ENCODE data around the gene NEK9.

Gene NEK9

GRCh38 chr14:75101491-75101890, 25.4 kb downstream of the NEK9 start:
- no peak for DNase-seq (ENCODE audit: extremely low read depth, insufficient read length)
- TF ChIP-seq, protein P1, sequence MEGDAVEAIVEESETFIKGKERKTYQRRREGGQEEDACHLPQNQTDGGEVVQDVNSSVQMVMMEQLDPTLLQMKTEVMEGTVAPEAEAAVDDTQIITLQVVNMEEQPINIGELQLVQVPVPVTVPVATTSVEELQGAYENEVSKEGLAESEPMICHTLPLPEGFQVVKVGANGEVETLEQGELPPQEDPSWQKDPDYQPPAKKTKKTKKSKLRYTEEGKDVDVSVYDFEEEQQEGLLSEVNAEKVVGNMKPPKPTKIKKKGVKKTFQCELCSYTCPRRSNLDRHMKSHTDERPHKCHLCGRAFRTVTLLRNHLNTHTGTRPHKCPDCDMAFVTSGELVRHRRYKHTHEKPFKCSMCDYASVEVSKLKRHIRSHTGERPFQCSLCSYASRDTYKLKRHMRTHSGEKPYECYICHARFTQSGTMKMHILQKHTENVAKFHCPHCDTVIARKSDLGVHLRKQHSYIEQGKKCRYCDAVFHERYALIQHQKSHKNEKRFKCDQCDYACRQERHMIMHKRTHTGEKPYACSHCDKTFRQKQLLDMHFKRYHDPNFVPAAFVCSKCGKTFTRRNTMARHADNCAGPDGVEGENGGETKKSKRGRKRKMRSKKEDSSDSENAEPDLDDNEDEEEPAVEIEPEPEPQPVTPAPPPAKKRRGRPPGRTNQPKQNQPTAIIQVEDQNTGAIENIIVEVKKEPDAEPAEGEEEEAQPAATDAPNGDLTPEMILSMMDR (IDR thresholded peaks at IDR 0.05; ENCODE audit: insufficient read depth, low read length, poor library complexity, severe bottlenecking): no peak
- Histone ChIP-seq H3K4me3 (replicated peaks; ENCODE audit: low read depth, low read length) (no peak overlapping the region), H3K27me3 (replicated peaks; ENCODE audit: control insufficient read depth, insufficient read depth, low read length) (no peaks in the 10 kb centered on the region), H3K36me3 (ENCODE audit: control insufficient read depth, insufficient read depth, low read length) (peaks cover 23% of the 10 kb centered on the region)

DNA sequence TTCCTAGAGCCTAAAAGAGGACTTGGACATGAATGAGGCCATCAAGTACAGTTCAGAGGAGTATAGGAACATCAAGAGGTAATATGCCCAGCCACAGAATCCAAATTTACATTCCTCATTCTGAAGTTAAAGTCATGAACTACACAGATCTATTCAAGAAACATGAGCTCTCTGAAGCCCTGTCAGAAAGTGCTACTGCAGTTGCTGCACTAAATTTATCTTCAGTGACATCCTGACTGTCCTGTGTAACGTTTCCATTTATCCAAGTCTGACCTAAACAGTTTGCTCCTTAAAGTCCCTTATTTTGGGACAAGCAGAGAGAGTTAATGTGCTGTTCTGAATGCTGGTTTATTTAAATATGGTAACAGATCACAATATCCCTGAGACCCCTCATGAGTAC, 28.2 kb downstream of the NEK9 start:
- Histone ChIP-seq H3K36me3 (ENCODE audit: control insufficient read depth, insufficient read depth, low read length) (peaks cover 23% of the 10 kb centered on the region), H3K4me3 (replicated peaks; ENCODE audit: low read depth, low read length) (no peak overlapping the region), H3K27me3 (replicated peaks; ENCODE audit: control insufficient read depth, insufficient read depth, low read length) (no peaks in the 10 kb centered on the region)
- TF ChIP-seq, protein P1 (IDR thresholded peaks at IDR 0.05; ENCODE audit: insufficient read depth, low read length, poor library complexity, severe bottlenecking): no peak
- DNase-seq (ENCODE audit: extremely low read depth, insufficient read length): no peak

DNA sequence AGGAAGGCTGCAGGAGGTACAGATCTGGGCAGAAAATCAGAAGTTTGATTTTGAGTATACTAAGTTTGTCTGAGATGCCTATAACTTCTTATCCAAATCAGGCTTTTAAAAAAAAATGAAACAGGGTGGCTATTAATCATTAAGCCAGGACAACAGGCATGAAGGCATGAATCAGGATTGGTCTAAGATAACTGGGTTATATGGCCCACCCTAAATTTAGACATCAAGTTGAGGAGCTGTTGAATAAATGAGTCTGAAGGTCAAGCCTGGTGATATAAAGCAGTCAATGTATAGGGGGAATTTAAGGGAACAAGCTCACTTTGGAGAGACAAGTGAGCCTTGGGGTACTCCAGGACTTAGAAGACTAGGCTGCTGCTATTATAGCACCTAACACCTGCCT, 28.6 kb downstream of the NEK9 start:
- DNase-seq (ENCODE audit: extremely low read depth, insufficient read length): no peak
- H3K4me3 ChIP-seq (replicated peaks; ENCODE audit: low read depth, low read length): no peak overlapping the region
- TF ChIP-seq, protein P1 (IDR thresholded peaks at IDR 0.05; ENCODE audit: insufficient read depth, low read length, poor library complexity, severe bottlenecking): no peak
- peaks cover 21% of the 10 kb centered on the region for H3K36me3 ChIP-seq (ENCODE audit: control insufficient read depth, insufficient read depth, low read length)
- H3K27me3 ChIP-seq (replicated peaks; ENCODE audit: control insufficient read depth, insufficient read depth, low read length): no peaks in the 10 kb centered on the region

- no peak for DNase-seq (ENCODE audit: extremely low read depth, insufficient read length)
- TF ChIP-seq, protein P1 (IDR thresholded peaks at IDR 0.05; ENCODE audit: insufficient read depth, low read length, poor library complexity, severe bottlenecking): no peak
- Histone ChIP-seq H3K27me3 (replicated peaks; ENCODE audit: control insufficient read depth, insufficient read depth, low read length) (no peaks in the 10 kb centered on the region), H3K36me3 (ENCODE audit: control insufficient read depth, insufficient read depth, low read length) (peaks cover 21% of the 10 kb centered on the region), H3K4me3 (replicated peaks; ENCODE audit: low read depth, low read length) (no peak overlapping the region)
Measured at GRCh38 chr14:75096959-75097358, 29.9 kb downstream of the NEK9 start.

GRCh38 chr14:75095690-75096089, 31.2 kb downstream of the NEK9 start:
- TF ChIP-seq, protein P1 (IDR thresholded peaks at IDR 0.05; ENCODE audit: insufficient read depth, low read length, poor library complexity, severe bottlenecking): no peak
- Histone ChIP-seq H3K4me3 (replicated peaks; ENCODE audit: low read depth, low read length) (no peak overlapping the region), H3K27me3 (replicated peaks; ENCODE audit: control insufficient read depth, insufficient read depth, low read length) (no peaks in the 10 kb centered on the region), H3K36me3 (ENCODE audit: control insufficient read depth, insufficient read depth, low read length) (peaks cover 18% of the 10 kb centered on the region)
- no peak for DNase-seq (ENCODE audit: extremely low read depth, insufficient read length)

GRCh38 chr14:75094896-75095295, 32.0 kb downstream of the NEK9 start:
- TF ChIP-seq, protein P1 (IDR thresholded peaks at IDR 0.05; ENCODE audit: insufficient read depth, low read length, poor library complexity, severe bottlenecking): no peak
- H3K27me3 ChIP-seq (replicated peaks; ENCODE audit: control insufficient read depth, insufficient read depth, low read length): no peaks in the 10 kb centered on the region
- no peak overlapping the region for H3K4me3 ChIP-seq (replicated peaks; ENCODE audit: low read depth, low read length)
- peaks cover 20% of the 10 kb centered on the region for H3K36me3 ChIP-seq (ENCODE audit: control insufficient read depth, insufficient read depth, low read length)
- DNase-seq (ENCODE audit: extremely low read depth, insufficient read length): no peak
